HG03378 (cell line): Measurements from ENCODE around the gene LYRM7.
"Not testable (repeated sequence)": the region's sequence is repeated elsewhere in the genome, so short reads cannot be mapped to it uniquely, and the experiment has no call there.

Experiments
- ATAC-seq: cut with Tn5 transposase; IDR thresholded peaks from one replicate; pipeline ENCODE4 v1.9.1; 2021; ENCODE audit warnings: mild to moderate bottlenecking, moderate library complexity; ENCODE audit not compliant: unreplicated experiment

The LYRM7 gene

GRCh38 chr5:131218392-131218791 is 47.6 kb downstream of the LYRM7 start:
- ATAC-seq: peak; percentile 35

- no peak for ATAC-seq
These were observed 49.8 kb downstream of the LYRM7 start for GRCh38 chr5:131220566-131220965.

- no peak for ATAC-seq
These were observed 50.4 kb downstream of the LYRM7 start for GRCh38 chr5:131221008-131221703.

GRCh38 chr5:131221888-131222287 is 51.1 kb downstream of the LYRM7 start:
- no peak for ATAC-seq

GRCh38 chr5:131222731-131223130 is 52.0 kb downstream of the LYRM7 start:
- no peak for ATAC-seq

- no peak for ATAC-seq
These were observed 53.1 kb downstream of the LYRM7 start for GRCh38 chr5:131223751-131224386.

GRCh38 chr5:131224387-131225201 is 53.9 kb downstream of the LYRM7 start:
- peak; percentile 91 for ATAC-seq

- ATAC-seq: no peak
These were observed 54.7 kb downstream of the LYRM7 start for GRCh38 chr5:131225282-131225974.

GRCh38 chr5:131226899-131227298 is 56.2 kb downstream of the LYRM7 start:
- no peak for ATAC-seq

GRCh38 chr5:131228646-131229045 is 57.9 kb downstream of the LYRM7 start:
- no peak for ATAC-seq

GRCh38 chr5:131229623-131230022 is 58.9 kb downstream of the LYRM7 start:
- ATAC-seq: no peak

GRCh38 chr5:131230406-131230805 is 59.7 kb downstream of the LYRM7 start:
- ATAC-seq: peak; percentile 67

- no peak for ATAC-seq
These were observed 68.9 kb downstream of the LYRM7 start for GRCh38 chr5:131239686-131240085.

- no peak for ATAC-seq
These were observed 72.0 kb downstream of the LYRM7 start for GRCh38 chr5:131242728-131243255.

- peak; percentile 63 for ATAC-seq
These were observed 74.6 kb downstream of the LYRM7 start for GRCh38 chr5:131245312-131245711.

- ATAC-seq: no peak
These were observed 75.2 kb downstream of the LYRM7 start for GRCh38 chr5:131245948-131246347.

- no peak for ATAC-seq
These were observed 75.8 kb downstream of the LYRM7 start for GRCh38 chr5:131246504-131246903.

GRCh38 chr5:131250751-131251475 is 80.2 kb downstream of the LYRM7 start:
- no peak for ATAC-seq

GRCh38 chr5:131252824-131253171 is 82.1 kb downstream of the LYRM7 start:
- ATAC-seq: peak; percentile 89

GRCh38 chr5:131254025-131254424 is 83.3 kb downstream of the LYRM7 start:
- not testable (repeated sequence) for ATAC-seq
